ENCODE results near the gene USP12.
"Not testable (repeated sequence)": the region's sequence is repeated elsewhere in the genome, so short reads cannot be mapped to it uniquely, and the experiment has no call there.

Gene USP12

DNA sequence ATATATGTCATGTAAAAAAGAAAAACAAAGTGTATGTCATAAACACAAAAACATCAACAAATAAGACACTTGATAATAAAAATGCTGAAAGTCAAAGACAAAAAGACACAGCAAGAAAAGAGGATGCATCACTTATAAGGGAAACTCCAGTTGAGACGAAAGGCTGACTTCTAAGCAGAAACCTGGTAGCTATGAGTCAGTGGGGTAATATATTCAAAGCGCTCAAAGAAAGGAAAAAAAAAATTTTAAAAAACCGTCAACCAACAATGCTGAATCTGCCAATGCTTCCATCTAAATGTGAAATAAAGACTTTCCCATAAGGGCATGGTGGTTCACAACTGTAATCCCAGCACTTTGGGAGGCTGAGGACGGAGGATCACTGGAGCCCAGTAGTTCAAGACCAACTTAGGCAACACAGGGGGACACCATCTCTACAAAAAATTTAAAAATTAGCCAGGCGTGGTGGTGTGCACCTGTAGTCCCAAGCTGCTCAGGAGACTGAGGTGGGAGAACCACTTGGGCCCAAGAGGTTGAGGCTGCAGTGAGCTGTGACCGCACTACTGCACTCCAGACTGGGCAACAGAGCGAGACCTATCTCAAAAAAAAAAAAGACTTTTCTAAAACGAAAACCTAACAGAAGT is 24.0 kb downstream of the USP12 start:
- no peak for DNase-seq

- no peak for DNase-seq
These were observed 29.9 kb downstream of the USP12 start for GRCh38 chr13:27141746-27142145.

DNA sequence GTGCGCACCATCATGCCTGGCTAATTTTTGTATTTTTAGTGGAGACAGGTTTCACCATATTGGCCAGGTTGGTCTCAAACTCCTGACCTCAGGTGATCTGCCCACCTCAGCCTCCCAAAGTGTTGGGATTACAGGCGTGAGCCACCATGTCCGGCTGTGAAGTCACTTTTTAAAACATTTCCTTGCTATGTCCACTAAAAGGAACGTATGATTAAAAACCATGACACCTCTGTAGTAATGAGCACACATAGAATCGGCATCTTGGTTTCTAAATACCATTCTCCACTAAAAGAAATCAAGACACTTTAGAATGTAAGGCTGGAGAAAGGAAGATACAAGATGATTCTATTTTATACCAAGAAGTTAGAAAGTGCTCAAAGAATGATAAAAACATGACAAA is 30.5 kb downstream of the USP12 start:
- DNase-seq = not testable (repeated sequence)

DNA sequence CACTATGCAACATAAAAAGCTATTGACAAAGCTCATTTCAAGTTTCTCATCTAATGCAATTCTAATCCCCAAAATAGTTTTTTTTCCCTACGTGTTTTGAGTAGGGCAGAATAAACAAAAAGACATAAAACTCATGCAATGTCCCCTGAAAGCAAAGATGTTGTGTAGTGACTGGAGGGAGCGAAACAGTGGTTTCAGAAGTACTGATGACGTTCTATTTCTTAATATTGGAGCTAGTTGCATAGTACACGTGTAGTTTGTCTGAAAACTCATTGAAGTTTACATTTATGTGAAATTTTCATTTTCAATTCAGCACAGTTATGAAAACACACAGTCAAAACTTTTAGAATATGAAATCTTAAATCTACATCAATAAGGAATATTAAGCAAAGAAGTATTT is 31.6 kb downstream of the USP12 start:
- no peak for DNase-seq

GRCh38 chr13:27139565-27139964 is 32.0 kb downstream of the USP12 start:
- DNase-seq = no peak

- DNase-seq = no peak
These were observed 33.0 kb downstream of the USP12 start for GRCh38 chr13:27138457-27139093.

DNA sequence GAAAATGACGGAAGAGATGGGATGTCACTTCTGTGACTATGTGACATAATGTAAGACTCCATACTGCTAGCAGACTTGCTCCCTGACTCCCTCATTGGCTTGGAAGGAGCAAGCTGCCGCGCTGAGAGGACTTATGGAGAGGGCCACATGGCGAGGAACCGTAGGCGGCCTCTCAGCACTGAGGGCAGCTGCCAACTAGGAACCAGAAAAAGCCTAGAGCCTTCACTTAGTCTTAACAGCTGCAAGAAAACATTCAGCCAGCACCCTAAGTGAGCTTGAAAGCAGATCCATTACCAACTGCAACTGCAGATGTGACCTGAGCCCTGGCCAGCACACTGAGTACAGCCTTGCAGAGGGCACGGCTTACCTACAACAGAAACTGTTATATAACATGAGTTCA is 33.9 kb downstream of the USP12 start:
- peak; percentile 68 for DNase-seq

DNA sequence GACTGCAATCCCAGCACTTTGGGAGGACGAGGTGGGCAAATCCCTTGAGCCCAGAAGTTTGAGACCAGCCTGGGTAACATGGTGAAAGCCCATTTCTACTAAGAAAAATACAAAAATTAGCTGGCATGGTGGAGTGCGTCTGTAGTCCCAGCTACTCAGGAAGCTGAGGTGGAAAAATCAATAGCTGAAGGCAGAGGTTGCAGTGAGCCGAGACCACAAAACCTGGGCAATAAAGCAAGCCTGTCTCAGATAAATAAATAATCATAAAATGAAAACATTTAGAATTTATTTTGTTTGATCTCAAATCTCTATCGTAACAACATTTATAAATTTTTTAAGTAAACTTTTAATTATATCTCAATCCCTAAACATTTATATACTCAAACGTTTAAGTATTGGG is 36.6 kb downstream of the USP12 start:
- DNase-seq = no peak

GRCh38 chr13:27133889-27134288 is 37.7 kb downstream of the USP12 start:
- DNase-seq = no peak

DNA sequence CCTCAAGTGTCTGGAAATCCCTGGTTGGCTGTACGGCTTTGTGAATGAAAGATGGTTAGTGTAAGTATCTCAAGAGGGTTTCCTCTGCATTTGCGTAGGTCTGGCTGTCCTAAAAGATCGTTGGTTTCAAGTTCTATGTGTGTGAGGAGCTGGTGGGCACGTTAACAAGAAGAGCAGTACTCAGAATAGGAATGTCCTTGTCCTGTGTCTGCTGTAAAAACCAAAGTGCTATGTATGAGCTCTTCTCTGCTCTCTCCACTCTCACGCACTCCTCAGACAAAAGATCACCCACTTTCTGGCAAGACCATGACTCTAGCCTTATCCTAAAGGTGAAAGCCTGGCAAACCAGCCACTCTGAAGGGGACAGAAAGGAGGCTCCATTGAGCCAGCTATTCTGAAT is 39.1 kb downstream of the USP12 start:
- DNase-seq = no peak

GRCh38 chr13:27131906-27132305 is 39.7 kb downstream of the USP12 start:
- no peak for DNase-seq

DNA sequence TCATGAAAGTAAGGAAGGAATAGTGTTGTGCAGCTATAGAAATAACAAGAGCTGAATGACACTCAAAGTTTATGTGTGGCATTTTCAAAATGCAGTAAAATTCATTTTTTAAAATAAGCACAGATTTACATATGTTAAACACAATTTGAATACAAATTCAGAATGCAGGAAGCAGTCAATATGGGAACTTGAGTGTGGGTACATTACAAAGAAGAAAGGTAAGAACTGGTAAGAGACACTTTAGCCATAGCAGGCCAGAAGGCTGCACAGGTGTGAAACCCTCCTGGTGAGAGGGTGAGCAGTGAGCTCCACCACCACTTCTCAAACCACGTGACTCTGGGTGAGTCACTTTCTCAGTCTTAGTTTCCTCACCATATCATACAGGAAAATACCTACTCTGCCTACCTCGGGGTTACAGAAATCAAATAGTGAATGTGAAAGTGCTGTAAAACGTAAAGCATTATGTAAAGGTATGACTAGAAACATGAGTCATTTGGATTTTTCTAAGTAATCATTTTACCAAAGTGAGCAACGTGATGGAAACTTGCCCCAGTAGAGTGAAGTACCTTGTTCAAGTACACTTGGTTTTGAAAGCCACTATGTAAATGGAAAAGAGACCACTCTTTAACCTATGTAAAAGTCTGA is 40.5 kb downstream of the USP12 start:
- DNase-seq = no peak

GRCh38 chr13:27130223-27130978 is 41.2 kb downstream of the USP12 start:
- no peak for DNase-seq

- no peak for DNase-seq
These were observed 42.6 kb downstream of the USP12 start for GRCh38 chr13:27128825-27129627.

GRCh38 chr13:27126859-27127258 is 44.8 kb downstream of the USP12 start:
- DNase-seq = no peak

- no peak for DNase-seq
These were observed 46.0 kb downstream of the USP12 start for GRCh38 chr13:27125357-27126282.

DNA sequence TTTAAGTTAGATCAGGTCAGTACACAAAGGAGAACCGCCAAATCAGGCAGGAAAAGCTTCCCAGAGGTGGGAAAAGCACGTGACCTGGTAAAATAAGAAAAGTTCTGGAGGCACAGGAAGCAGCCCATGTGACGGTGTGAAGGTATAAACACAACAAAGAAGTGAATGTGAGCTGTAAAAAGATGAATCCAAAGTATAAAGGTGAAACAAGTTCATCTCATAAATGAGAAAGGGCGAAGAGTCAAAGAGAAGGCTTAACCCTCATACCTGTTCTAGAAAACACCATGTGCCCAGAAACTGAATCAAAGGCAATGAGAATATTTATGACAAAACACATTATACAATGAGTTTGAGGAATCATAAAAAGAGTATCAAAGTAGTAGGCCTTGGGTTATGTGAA is 47.0 kb downstream of the USP12 start:
- no peak for DNase-seq

DNA sequence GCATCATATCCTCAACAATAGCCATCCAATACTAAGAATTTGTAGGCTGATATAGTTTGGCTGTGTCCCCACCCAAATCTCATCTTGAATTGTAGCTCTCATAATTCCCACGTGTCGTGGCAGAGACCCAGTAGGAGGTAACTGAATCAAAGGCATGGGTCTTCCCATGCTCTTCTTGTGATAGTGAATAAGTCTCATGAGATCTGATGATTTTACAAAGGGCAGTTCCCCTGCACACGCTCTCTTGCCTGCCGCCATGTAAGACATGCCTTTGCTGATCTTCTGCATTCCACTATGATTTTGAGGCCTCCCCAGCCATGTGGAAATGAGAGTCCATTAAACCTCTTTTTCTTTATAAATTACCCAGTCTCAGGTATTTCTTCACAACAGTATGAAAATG is 48.2 kb downstream of the USP12 start:
- DNase-seq = not testable (repeated sequence)

DNA sequence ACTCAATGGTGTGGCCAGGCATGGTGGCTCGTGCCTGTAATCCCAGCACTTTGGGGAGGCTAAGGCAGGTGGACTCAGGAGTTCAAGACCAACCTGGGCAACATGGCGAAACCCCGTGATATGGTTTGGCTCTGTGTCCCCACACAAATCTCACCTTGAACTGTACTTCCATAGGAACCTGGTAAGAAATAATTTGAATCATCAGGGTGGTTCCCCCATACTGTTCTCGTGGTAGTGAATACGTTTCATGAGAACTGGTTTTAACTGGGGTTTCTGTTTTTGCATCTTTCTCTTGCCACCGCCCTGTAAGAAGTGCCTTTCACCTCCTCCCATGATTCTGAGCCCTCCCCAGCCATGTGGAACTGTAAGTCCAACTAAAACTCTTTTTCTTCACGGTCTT is 49.6 kb downstream of the USP12 start:
- no peak for DNase-seq

DNA sequence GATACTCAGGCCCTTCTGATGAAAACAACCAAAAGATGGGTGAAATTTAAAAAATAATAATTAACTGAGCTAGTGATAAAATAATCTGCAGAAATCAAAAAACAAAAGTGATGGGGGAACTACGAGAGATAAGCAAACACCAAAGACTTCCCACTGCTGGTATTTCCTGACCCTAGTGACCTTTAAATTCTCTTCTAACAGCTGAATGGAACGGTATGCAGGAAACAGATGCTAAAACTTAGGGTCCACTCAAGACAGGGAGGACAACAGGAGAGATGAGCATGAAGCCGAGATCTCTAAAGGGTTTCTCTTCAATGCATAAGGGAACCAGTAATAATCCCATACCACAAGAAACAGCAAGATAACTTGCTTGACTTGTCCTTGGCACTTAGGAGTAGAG is 50.8 kb downstream of the USP12 start:
- no peak for DNase-seq

GRCh38 chr13:27120011-27120410 is 51.6 kb downstream of the USP12 start:
- no peak for DNase-seq

Data from DMS 273 treated with DMSO at 0.1 percent for 48 hours (cell line).